Measurements from ENCODE around the gene USP33.
"Not testable (repeated sequence)": the region's sequence is repeated elsewhere in the genome, so short reads cannot be mapped to it uniquely, and the experiment has no call there.

Gene USP33

DNA sequence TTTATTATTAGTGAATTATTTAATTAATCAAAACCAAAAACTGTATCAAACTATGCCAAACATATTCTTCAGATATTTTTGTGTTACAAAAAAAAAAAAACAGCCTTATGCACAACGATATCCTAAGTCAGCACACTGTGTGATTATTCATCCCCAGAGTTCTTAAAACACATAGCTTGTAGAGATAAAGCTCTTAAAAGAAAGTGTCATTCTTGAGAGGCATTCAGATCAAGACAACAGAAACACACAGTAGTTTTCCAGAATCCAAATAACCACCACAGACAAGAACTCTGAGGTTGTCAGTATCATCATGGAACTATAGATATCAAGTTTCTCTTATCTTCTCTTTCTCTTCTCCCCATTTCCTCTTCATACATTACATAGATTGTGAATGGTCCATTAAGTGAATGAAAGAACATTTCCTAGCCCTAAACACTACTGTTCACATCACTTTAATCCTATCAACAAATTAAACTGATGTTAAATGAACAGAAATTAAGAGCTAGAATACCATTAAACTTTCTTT lies 90.7 kb downstream of the USP33 start:
- no peak for DNase-seq

GRCh38 chr1:77664939-77665516 lies 94.6 kb downstream of the USP33 start:
- DNase-seq: no peak

DNA sequence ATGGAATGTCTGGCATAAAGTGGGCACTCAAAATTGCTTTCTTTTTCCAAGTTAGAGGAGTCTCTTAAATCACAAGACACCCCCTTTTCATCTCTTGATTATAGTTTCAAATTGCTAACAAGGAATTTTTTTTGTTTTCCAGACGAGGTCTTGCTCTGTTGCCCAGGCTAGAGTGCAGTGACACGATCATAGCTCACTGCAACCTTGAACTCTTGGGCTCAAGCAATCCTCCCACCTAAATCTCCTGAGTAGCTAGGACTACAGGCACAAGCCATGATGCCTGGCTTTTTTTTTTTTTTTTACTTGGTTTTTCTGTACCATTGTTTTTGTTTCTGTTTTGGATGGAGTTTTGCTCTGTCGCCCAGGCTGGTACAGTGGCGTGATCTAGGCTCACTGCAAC lies 98.0 kb downstream of the USP33 start:
- no peak for DNase-seq

- no peak for DNase-seq
These were observed 99.6 kb downstream of the USP33 start for GRCh38 chr1:77659879-77660593.

DNA sequence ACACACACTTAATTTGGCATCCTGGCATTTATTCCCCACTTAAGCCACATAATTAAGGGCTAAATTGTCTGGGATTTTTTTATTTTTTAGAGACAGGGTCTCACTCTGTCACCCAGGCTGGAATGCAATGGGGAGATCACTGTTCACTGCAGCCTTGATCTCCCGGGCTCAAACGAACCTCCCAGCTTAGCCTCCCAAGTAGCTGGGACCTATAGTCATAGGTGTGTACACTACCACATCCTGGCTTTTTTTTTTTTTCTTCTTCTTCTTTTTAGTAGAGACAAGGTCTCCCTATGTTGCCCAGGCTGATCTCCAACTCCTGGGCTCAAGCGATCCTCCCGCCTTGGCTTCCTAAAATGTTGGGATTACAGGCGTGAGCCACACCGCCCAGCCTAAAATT lies 101.4 kb downstream of the USP33 start:
- DNase-seq: no peak

GRCh38 chr1:77655431-77655974 lies 104.1 kb downstream of the USP33 start:
- DNase-seq: no peak

DNA sequence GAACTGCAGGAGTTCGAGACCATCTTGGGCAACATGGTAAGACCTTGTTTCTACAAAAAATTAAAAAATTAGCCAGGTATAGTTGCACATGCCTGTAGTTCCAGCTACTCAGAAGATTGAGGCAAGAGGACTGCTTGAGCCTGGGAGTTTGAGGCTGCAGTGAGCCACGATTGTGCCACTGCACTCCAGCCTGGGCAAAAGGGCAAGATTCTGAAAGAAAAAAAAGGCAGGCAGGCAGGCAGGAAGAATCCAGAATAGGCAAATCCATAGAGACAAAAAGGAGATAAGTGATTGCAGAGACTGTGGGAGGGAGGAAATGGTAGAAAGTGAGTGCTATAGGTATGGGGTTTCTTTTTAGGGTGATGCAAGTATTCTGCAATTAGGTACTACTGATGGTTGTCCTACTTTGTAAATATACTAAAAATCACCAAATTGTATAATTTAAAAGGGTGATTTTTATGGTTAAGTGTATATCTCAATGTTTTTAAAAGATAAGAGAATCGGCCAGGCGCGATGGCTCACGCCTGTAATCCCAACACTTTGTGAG lies 106.6 kb downstream of the USP33 start:
- DNase-seq: no peak

- no peak for DNase-seq
These were observed 107.4 kb downstream of the USP33 start for GRCh38 chr1:77652268-77652667.

GRCh38 chr1:77649127-77649526 lies 110.5 kb downstream of the USP33 start:
- DNase-seq: no peak

DNA sequence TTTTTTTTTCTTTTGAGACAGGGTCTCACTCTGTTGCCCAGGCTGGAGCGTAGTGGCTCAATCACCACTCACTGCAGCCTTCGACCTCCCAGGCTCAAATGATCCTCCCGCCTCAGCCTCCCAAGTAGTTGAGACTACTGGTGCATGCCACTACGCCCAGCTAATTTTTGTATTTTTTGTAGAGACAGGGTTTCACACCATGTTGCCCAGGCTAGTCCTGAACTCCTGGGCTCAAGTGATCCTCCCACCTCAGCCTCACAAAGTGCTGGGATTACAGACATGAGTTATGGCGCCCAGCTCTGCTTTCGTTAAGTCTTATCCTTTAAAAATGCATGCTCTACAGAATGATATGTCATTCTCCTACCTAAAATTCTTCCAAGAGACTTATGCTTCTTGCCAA lies 113.4 kb downstream of the USP33 start:
- not testable (repeated sequence) for DNase-seq
